Keratinocyte (primary cell): ENCODE measurements around the gene ICAM2. TPM values are rescaled to one million over a fixed set of nuclear protein-coding genes. Genes with fewer than 3 reads are reported as not detected.
"Not testable (repeated sequence)": the region's sequence is repeated elsewhere in the genome, so short reads cannot be mapped to it uniquely, and the experiment has no call there.

Source experiments
- DNase-seq: peaks from one replicate; pipeline ENCODE4 v3.0.0-alpha.2; 2011; ENCODE audit warnings: low read depth, missing footprints, low spot score
- FAIRE-seq: peaks from 2 replicates; lab custom pipeline; 2011; peaks lifted over from hg19 to GRCh38; lab: Jason Lieb, UNC
- H2AFZ ChIP-seq: 2 replicates; pipeline ENCODE4 v1.6.0; 2012; ENCODE audit warnings: low read length, control low read depth, inconsistent platforms; ENCODE audit not compliant: control insufficient read depth
- H3K27ac ChIP-seq: 2 replicates; pipeline ENCODE4 v1.5.1; 2011; ENCODE audit warnings: low read length; ENCODE audit not compliant: control insufficient read depth, insufficient read depth
- H3K27me3 ChIP-seq: 3 replicates; pipeline ENCODE4 v1.6.0; 2011; ENCODE audit warnings: low read length; ENCODE audit not compliant: control insufficient read depth, insufficient read depth; ENCODE audit errors: extremely low read depth
- H3K36me3 ChIP-seq, 2 experiments: 2 replicates in 1 of 2; 3 replicates in 1 of 2; pipeline ENCODE4 v1.5.1; 2011; ENCODE audit warnings: low read length in 2 of 2, mild to moderate bottlenecking in 1 of 2; ENCODE audit not compliant: control insufficient read depth in 2 of 2, insufficient read depth in 2 of 2; ENCODE audit errors: extremely low read depth in 1 of 2
- H3K4me1 ChIP-seq: 3 replicates; pipeline ENCODE4 v1.5.1; 2011; ENCODE audit warnings: low read length; ENCODE audit not compliant: control insufficient read depth, insufficient read depth; ENCODE audit errors: extremely low read depth
- H3K4me2 ChIP-seq: 3 replicates; pipeline ENCODE4 v1.6.0; 2011; ENCODE audit warnings: low read depth, low read length; ENCODE audit not compliant: control insufficient read depth, insufficient read depth; ENCODE audit errors: extremely low read depth
- H3K4me3 ChIP-seq, 3 experiments: fragments of 200-600 bp in 1 of 3; sonication (generic) in 1 of 3; 2 replicates in 2 of 3; 3 replicates in 1 of 3; pipeline ENCODE4 v1.5.1; 2011 to 2016; ENCODE audit warnings: low read length in 3 of 3, mild to moderate bottlenecking in 3 of 3, control low read depth in 2 of 3, inconsistent platforms in 1 of 3, low read depth in 1 of 3, mixed read lengths in 1 of 3, mixed run types in 1 of 3, moderate library complexity in 1 of 3; ENCODE audit not compliant: control insufficient read depth in 2 of 3, insufficient read depth in 2 of 3; ENCODE audit errors: extremely low read depth in 1 of 3
- H3K79me2 ChIP-seq: 2 replicates; pipeline ENCODE4 v1.6.0; 2012; ENCODE audit warnings: low read length; ENCODE audit not compliant: control insufficient read depth, insufficient read depth
- H3K9ac ChIP-seq: 3 replicates; pipeline ENCODE4 v1.6.0; 2011; ENCODE audit warnings: low read length; ENCODE audit not compliant: control insufficient read depth, insufficient read depth; ENCODE audit errors: extremely low read depth
- H3K9me1 ChIP-seq: 3 replicates; pipeline ENCODE4 v1.6.0; 2011; ENCODE audit warnings: low read length; ENCODE audit not compliant: control insufficient read depth, insufficient read depth; ENCODE audit errors: extremely low read depth
- H3K9me3 ChIP-seq: 2 replicates; pipeline ENCODE4 v1.5.1; 2012; ENCODE audit warnings: low read depth, low read length; ENCODE audit not compliant: control insufficient read depth
- H4K20me1 ChIP-seq: 3 replicates; pipeline ENCODE4 v1.6.0; 2011; ENCODE audit warnings: low read length; ENCODE audit not compliant: control insufficient read depth, insufficient read depth; ENCODE audit errors: extremely low read depth
- EZH2 ChIP-seq: IDR thresholded peaks from one replicate; pipeline ENCODE4 v1.6.1; 2012; ENCODE audit warnings: inconsistent platforms, mild to moderate bottlenecking, low read length, moderate library complexity
- dilution Hi-C: fragments of 300-500 bp; cut with MboI; formaldehyde crosslinking; loops from one replicate; pipeline ENCODE4 v1.7.0; 2020; ENCODE audit warnings: low sequenced_read_pairs; ENCODE audit not compliant: extremely low pct_ligation_motif_present
- polyA plus RNA-seq, 5 experiments: library from polyadenylated mRNA; depleted of rRNA in 3 of 5; stranded (reverse) in 3 of 5; stranded (forward) in 1 of 5; unstranded in 1 of 5; fragments of >200 nt; gene quantifications; 1 replicate in 1 of 5; 2 replicates in 3 of 5; 3 replicates in 1 of 5; pipeline versions ENCODE4 v1.2.1 to v1.2.3, GENCODE V29; 2011 to 2012; ENCODE audit warnings: missing spikeins in 2 of 5, low read depth in 1 of 5, low replicate concordance in 1 of 5
- TF ChIP-seq, protein P1 (sequence below), 3 experiments: IDR thresholded peaks in 1 of 3; conservative IDR thresholded peaks in 1 of 3; optimal IDR thresholded peaks in 1 of 3; 2 replicates in 2 of 3; 3 replicates in 1 of 3; pipeline versions ENCODE3 to v1.5.1; 2011; ENCODE audit warnings: low read length in 3 of 3, mild to moderate bottlenecking in 3 of 3, moderate library complexity in 2 of 3, control low read depth in 1 of 3, inconsistent platforms in 1 of 3; ENCODE audit not compliant: insufficient read depth in 2 of 3; ENCODE audit errors: extremely low read depth in 1 of 3

ICAM2 gene
- polyA plus RNA-seq, 1 donor (not counting 4 experiments of a cell fraction or from before 2014, with no cell fraction given), result 0.09 TPM

DNA sequence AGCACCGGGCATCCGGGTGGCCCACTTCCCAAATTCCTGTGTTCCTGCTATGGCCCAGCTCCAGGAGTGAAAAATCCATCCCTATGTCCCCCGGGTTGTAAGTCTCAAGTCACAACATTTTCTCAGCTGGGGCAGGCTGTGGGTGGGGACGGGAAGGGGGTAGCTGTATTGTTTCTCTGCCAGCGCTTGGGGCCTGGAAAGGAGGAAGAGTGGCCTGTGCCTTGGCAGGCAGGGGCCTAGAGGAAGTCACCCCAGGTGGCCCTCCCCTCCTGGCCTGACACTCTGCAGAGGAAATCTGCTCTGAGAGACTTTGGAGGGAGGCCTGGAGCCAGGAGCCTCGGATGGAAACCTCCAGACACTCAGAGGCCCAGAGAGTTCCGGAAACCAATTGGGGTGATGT lies 37.1 kb downstream of the ICAM2 start:
- H3K4me2 ChIP-seq, result no peak overlapping the region
- DNase-seq, result no peak
- no peak overlapping the region for H3K27ac ChIP-seq
- H3K9me3 ChIP-seq, result no peaks in the 10 kb centered on the region
- no peak overlapping the region for H2AFZ ChIP-seq
- no peaks in the 10 kb centered on the region for H3K9me1 ChIP-seq
- no peaks in the 10 kb centered on the region for H3K36me3 ChIP-seq
- H3K9ac ChIP-seq, result no peak overlapping the region
- peaks cover 4% of the 10 kb centered on the region for H3K4me1 ChIP-seq
- no peaks in the 10 kb centered on the region for H3K27me3 ChIP-seq
- H3K4me3 ChIP-seq, result no peak overlapping the region
- TF ChIP-seq EZH2, result no peak
- TF ChIP-seq, protein P1, sequence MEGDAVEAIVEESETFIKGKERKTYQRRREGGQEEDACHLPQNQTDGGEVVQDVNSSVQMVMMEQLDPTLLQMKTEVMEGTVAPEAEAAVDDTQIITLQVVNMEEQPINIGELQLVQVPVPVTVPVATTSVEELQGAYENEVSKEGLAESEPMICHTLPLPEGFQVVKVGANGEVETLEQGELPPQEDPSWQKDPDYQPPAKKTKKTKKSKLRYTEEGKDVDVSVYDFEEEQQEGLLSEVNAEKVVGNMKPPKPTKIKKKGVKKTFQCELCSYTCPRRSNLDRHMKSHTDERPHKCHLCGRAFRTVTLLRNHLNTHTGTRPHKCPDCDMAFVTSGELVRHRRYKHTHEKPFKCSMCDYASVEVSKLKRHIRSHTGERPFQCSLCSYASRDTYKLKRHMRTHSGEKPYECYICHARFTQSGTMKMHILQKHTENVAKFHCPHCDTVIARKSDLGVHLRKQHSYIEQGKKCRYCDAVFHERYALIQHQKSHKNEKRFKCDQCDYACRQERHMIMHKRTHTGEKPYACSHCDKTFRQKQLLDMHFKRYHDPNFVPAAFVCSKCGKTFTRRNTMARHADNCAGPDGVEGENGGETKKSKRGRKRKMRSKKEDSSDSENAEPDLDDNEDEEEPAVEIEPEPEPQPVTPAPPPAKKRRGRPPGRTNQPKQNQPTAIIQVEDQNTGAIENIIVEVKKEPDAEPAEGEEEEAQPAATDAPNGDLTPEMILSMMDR (optimal IDR thresholded peaks at IDR 0.05 in 1 of 3, IDR thresholded peaks at IDR 0.05 in 1 of 3, conservative IDR thresholded peaks at IDR 0.05 in 1 of 3; ENCODE audit: extremely low read depth in 1 of 3, insufficient read depth in 2 of 3, low read length in 3 of 3), result no peak
- FAIRE-seq, result no peak
- dilution Hi-C loops, result no loop called here
- no peaks in the 10 kb centered on the region for H4K20me1 ChIP-seq
- H3K79me2 ChIP-seq, result no peaks in the 10 kb centered on the region

DNA sequence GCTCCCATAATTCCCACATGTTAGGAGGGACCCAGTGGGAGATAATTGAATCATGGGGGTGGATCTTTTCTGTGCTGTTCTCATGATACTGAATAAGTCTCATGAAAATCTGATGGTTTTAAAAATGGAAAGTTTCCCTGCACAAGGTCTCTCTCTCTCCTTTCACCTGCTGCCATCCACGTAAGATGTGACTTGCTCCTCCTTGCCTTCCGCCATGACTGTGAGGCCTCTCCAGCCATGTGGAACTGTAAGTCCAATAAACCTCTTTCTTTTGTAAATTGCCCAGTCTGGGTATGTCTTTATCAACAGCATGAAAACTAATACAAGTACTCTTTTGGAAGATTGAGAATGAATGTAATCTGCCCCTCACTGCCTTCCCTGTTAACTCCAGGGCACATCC lies 37.8 kb downstream of the ICAM2 start:
- H3K4me1 ChIP-seq, H3K9me3 ChIP-seq, H3K4me2 ChIP-seq, DNase-seq, dilution Hi-C loops, H3K27ac ChIP-seq, H3K27me3 ChIP-seq, H3K4me3 ChIP-seq, H3K36me3 ChIP-seq, H2AFZ ChIP-seq, H4K20me1 ChIP-seq, H3K9ac ChIP-seq, H3K79me2 ChIP-seq, FAIRE-seq, H3K9me1 ChIP-seq: not testable (repeated sequence)
